ENCODE results near the gene HEBP1.

HEBP1 gene

GRCh38 chr12:13044002-13044905 is 44.2 kb upstream of the HEBP1 start, which contains the start of gene FAM234B:
TSS of gene FAM234B (plus strand) at chr12:13044381. CDS start at chr12:13044404, 23 bp downstream.
- peak within 1 kb of the TSS; percentile 89 for H3K27ac ChIP-seq
- H3K4me3 ChIP-seq (ENCODE audit: low read depth, low read length), result peak within 1 kb of the TSS; percentile 96
- H3K36me3 ChIP-seq, result peaks cover 8% of the 10 kb centered on the region
- H3K27me3 ChIP-seq (ENCODE audit: insufficient read depth, low read depth, severe bottlenecking), result no peaks in the 10 kb centered on the region
- peak; percentile 90 for DNase-seq
- peak; percentile 30 for TF ChIP-seq CTCF (IDR thresholded peaks at IDR 0.05; ENCODE audit: low read depth, low read length)
- H3K9me3 ChIP-seq (ENCODE audit: severe bottlenecking), result no peaks in the 10 kb centered on the region

DNA sequence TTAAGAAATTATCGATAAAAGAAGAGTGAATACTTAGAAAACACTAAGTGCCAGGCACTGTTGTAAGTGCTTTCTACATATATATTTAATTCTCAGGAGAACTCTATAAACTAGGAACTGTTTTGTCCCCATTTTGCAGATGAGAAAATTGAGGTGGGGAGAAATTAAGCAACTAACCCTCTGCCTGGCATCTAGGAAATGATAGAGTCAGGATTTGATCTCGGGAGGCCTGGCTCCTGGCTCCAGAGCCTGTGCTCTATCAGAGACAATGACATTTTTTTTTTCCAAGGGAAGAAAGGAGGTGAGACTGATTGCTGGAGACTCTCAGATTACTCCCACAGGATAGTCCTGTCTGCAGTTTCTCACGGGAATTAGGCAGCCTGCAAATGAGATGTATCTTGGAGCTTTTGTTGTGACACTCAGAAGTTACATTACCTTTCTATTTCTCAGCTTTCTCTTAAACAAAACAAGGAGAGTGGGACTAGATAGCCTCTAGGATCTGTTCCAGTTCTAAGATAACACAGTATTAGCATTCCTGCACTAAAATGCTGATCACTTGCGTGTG is 42.7 kb upstream of the HEBP1 start:
- no peak overlapping the region for H3K27ac ChIP-seq
- no peak for TF ChIP-seq CTCF (IDR thresholded peaks at IDR 0.05; ENCODE audit: low read depth, low read length)
- H3K36me3 ChIP-seq, result peaks cover 3% of the 10 kb centered on the region; the same call in 1 of the 2 replicates
- no peak for DNase-seq
- no peak overlapping the region for H3K4me3 ChIP-seq (ENCODE audit: low read depth, low read length)
- H3K9me3 ChIP-seq (ENCODE audit: severe bottlenecking), result no peaks in the 10 kb centered on the region
- no peaks in the 10 kb centered on the region for H3K27me3 ChIP-seq (ENCODE audit: insufficient read depth, low read depth, severe bottlenecking)

- Histone ChIP-seq H3K9me3 (ENCODE audit: severe bottlenecking) (no peaks in the 10 kb centered on the region), H3K4me3 (ENCODE audit: low read depth, low read length) (no peak overlapping the region), H3K27ac (no peak overlapping the region), H3K27me3 (ENCODE audit: insufficient read depth, low read depth, severe bottlenecking) (no peaks in the 10 kb centered on the region), H3K36me3 (peaks cover 3% of the 10 kb centered on the region; the same call in 1 of the 2 replicates)
- DNase-seq, result no peak
- TF ChIP-seq CTCF (IDR thresholded peaks at IDR 0.05; ENCODE audit: low read depth, low read length), result no peak
Observed at GRCh38 chr12:13041224-13041623, 41.2 kb upstream of the HEBP1 start.

DNA sequence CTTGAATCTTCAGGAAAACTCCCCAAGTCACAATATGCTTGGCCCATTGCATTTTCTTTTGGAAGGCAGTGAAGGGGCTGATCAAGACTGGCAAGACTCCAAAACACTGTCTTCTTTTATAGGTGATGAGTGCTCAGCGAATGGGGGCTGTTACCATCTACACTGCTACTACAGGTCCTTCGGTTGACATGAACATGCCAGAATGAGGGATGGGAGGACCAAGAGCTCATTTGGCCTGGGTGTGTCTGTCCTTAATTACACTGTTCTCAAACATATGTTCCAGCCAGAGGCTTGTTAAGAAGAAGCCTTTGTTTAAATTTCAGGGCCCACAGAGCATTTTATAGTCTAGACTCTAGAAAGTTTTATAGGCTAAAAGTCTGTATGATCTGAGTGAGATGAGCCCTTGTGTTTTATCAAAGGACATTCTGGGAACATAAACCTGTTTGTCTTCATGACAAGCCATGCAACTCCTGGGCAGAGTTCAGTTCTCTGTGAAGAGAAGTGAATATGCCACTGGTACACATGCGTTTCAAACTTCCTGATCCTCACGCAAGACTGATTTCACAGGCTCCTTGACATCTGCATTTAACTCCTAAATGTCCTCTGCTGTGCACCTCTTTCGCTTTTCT is 39.4 kb upstream of the HEBP1 start:
- TF ChIP-seq CTCF (IDR thresholded peaks at IDR 0.05; ENCODE audit: low read depth, low read length), result no peak
- peaks cover 2% of the 10 kb centered on the region; the same call in 1 of the 2 replicates for H3K36me3 ChIP-seq
- no peak for DNase-seq
- H3K27me3 ChIP-seq (ENCODE audit: insufficient read depth, low read depth, severe bottlenecking), result no peaks in the 10 kb centered on the region
- H3K27ac ChIP-seq, result peak overlapping the region; percentile 6; the same call in 1 of the 2 replicates
- no peaks in the 10 kb centered on the region for H3K9me3 ChIP-seq (ENCODE audit: severe bottlenecking)
- H3K4me3 ChIP-seq (ENCODE audit: low read depth, low read length), result no peak overlapping the region

- no peak for DNase-seq
- TF ChIP-seq CTCF (IDR thresholded peaks at IDR 0.05; ENCODE audit: low read depth, low read length), result no peak
- H3K9me3 ChIP-seq (ENCODE audit: severe bottlenecking), result no peaks in the 10 kb centered on the region
Observed at GRCh38 chr12:13038491-13039161, 38.6 kb upstream of the HEBP1 start.

More at GRCh38 chr12:13038491-13039161, 38.6 kb upstream of the HEBP1 start:
- no peaks in the 10 kb centered on the region for H3K36me3 ChIP-seq
- H3K27me3 ChIP-seq (ENCODE audit: insufficient read depth, low read depth, severe bottlenecking), result no peaks in the 10 kb centered on the region
- H3K27ac ChIP-seq, result no peak overlapping the region
- H3K4me3 ChIP-seq (ENCODE audit: low read depth, low read length), result no peak overlapping the region

Measured in WERI-Rb-1 (cell line).